ENCODE results near the gene LYSMD3.
A peak's percentile ranks its signal among the peaks of the same experiment; 100 is the strongest.
"Not testable (repeated sequence)": the region's sequence is repeated elsewhere in the genome, so short reads cannot be mapped to it uniquely, and the experiment has no call there.

Gene LYSMD3

GRCh38 chr5:90529194-90529938 lies at the start of gene LYSMD3:
LYSMD3 (minus strand) TSS chr5:90529584; CDS start chr5:90525289, 4,295 bp downstream.
- DNase-seq (ENCODE audit: low read depth) = peak; percentile 96

GRCh38 chr5:90576566-90576965 lies 47.2 kb upstream of the LYSMD3 start:
- DNase-seq (ENCODE audit: low read depth) = not testable (repeated sequence)

- DNase-seq (ENCODE audit: low read depth) = no peak
These were observed 46.3 kb upstream of the LYSMD3 start for GRCh38 chr5:90575712-90576111.

- no peak for DNase-seq (ENCODE audit: low read depth)
These were observed 41.9 kb upstream of the LYSMD3 start for GRCh38 chr5:90571147-90571773.

- no peak for DNase-seq (ENCODE audit: low read depth)
These were observed 40.6 kb upstream of the LYSMD3 start for GRCh38 chr5:90570034-90570433.

GRCh38 chr5:90569084-90569483 lies 39.7 kb upstream of the LYSMD3 start:
- DNase-seq (ENCODE audit: low read depth) = no peak

GRCh38 chr5:90565491-90565890 lies 36.1 kb upstream of the LYSMD3 start:
- DNase-seq (ENCODE audit: low read depth) = no peak

GRCh38 chr5:90563108-90563507 lies 33.7 kb upstream of the LYSMD3 start:
- no peak for DNase-seq (ENCODE audit: low read depth)

GRCh38 chr5:90562341-90562740 lies 33.0 kb upstream of the LYSMD3 start:
- no peak for DNase-seq (ENCODE audit: low read depth)

- DNase-seq (ENCODE audit: low read depth) = no peak
These were observed 32.4 kb upstream of the LYSMD3 start for GRCh38 chr5:90561766-90562165.

- no peak for DNase-seq (ENCODE audit: low read depth)
These were observed 31.4 kb upstream of the LYSMD3 start for GRCh38 chr5:90560771-90561170.

GRCh38 chr5:90558344-90559192 lies 29.2 kb upstream of the LYSMD3 start, which contains the start of gene ADGRV1:
ADGRV1 (plus strand) TSS chr5:90558797; CDS start chr5:90558896, 99 bp downstream.
- DNase-seq (ENCODE audit: low read depth) = no peak

GRCh38 chr5:90557871-90558270 lies 28.5 kb upstream of the LYSMD3 start:
- DNase-seq (ENCODE audit: low read depth) = no peak

- no peak for DNase-seq (ENCODE audit: low read depth)
These were observed 28.0 kb upstream of the LYSMD3 start for GRCh38 chr5:90557391-90557790.

GRCh38 chr5:90555666-90556065 lies 26.3 kb upstream of the LYSMD3 start:
- no peak for DNase-seq (ENCODE audit: low read depth)

- DNase-seq (ENCODE audit: low read depth) = no peak
These were observed 25.1 kb upstream of the LYSMD3 start for GRCh38 chr5:90554358-90555006.

- DNase-seq (ENCODE audit: low read depth) = no peak
These were observed 24.3 kb upstream of the LYSMD3 start for GRCh38 chr5:90553711-90554110.

GRCh38 chr5:90551376-90551775 lies 22.0 kb upstream of the LYSMD3 start:
- DNase-seq (ENCODE audit: low read depth) = no peak

GRCh38 chr5:90550963-90551362 lies 21.6 kb upstream of the LYSMD3 start:
- DNase-seq (ENCODE audit: low read depth) = no peak

- DNase-seq (ENCODE audit: low read depth) = no peak
These were observed 20.4 kb upstream of the LYSMD3 start for GRCh38 chr5:90549729-90550275.

- DNase-seq (ENCODE audit: low read depth) = no peak
These were observed 19.8 kb upstream of the LYSMD3 start for GRCh38 chr5:90549223-90549622.

- DNase-seq (ENCODE audit: low read depth) = no peak
These were observed 18.7 kb upstream of the LYSMD3 start for GRCh38 chr5:90548069-90548593.
